Glutamatergic neuron (in vitro differentiated cells): ENCODE results near the gene CHN2. TPM values are rescaled to one million over a fixed set of nuclear protein-coding genes. Genes with fewer than 3 reads are reported as not detected.

ENCODE experiments used
- DNase-seq: peaks from one replicate; pipeline ENCODE4 v3.0.0; 2022
- H3K27ac Mint-ChIP-seq: one replicate; pipeline ENCODE4 v1.8.0; 2020; ENCODE audit warnings: mild to moderate bottlenecking, mixed read lengths, inconsistent platforms; ENCODE audit not compliant: unreplicated experiment
- H3K27me3 Mint-ChIP-seq: one replicate; pipeline ENCODE4 v1.8.0; 2020; ENCODE audit warnings: mild to moderate bottlenecking, moderate library complexity, mixed read lengths, inconsistent platforms; ENCODE audit not compliant: unreplicated experiment
- H3K36me3 Mint-ChIP-seq: one replicate; pipeline ENCODE4 v1.8.0; 2020; ENCODE audit warnings: mild to moderate bottlenecking, mixed read lengths, inconsistent platforms; ENCODE audit not compliant: unreplicated experiment
- H3K4me1 Mint-ChIP-seq: one replicate; pipeline ENCODE4 v1.8.0; 2020; ENCODE audit warnings: mild to moderate bottlenecking, low read depth, mixed read lengths, inconsistent platforms; ENCODE audit not compliant: unreplicated experiment
- H3K4me3 Mint-ChIP-seq: one replicate; pipeline ENCODE4 v1.8.0; 2020; ENCODE audit warnings: mild to moderate bottlenecking, mixed read lengths, inconsistent platforms; ENCODE audit not compliant: unreplicated experiment
- H3K9me3 Mint-ChIP-seq: one replicate; pipeline ENCODE4 v1.8.0; 2020; ENCODE audit warnings: mild to moderate bottlenecking, moderate library complexity, mixed read lengths, inconsistent platforms; ENCODE audit not compliant: unreplicated experiment
- total RNA-seq: library from RNA; stranded (reverse); fragmentation: NEBNext Ultra II Directional; extraction: Animal tissue kit (Norgen Biotek cat#: 25700); gene quantifications from one replicate; pipeline ENCODE4 v1.2.1, GENCODE V29; 2021; ENCODE audit not compliant: unreplicated experiment
- TF ChIP-seq, protein P1 (sequence below): fragments of 200-600 bp; sonication (generic); IDR thresholded peaks from one replicate; pipeline ENCODE4 v1.5.0; 2021; ENCODE audit not compliant: partially characterized antibody, unreplicated experiment

The CHN2 gene
- total RNA-seq, 1 donor from 2014 or later, result 63.2 TPM

DNA sequence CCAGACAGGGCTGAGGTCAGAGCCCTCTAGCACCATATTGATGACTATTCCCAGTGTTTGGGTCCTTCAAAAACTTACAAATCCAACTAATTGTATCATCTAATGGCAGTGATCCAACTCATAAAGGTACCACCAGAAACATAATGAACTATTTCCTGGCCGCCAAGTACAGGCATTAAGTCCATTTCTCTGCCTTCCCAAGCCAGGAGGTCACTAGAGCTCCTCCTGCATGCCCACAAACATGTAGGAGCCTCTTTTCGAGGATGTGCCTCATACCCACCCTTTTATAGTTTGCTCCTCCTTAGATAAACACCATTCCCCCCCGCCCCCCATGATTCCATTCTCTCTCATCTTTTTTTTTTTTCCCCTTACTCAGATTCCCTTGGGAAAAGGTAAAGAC, 91.3 kb downstream of the CHN2 start:
- DNase-seq, result no peak
- Mint-ChIP-seq H3K36me3 (no peaks in the 10 kb centered on the region), H3K9me3 (peaks cover 9% of the 10 kb centered on the region), H3K27ac (no peak overlapping the region), H3K27me3 (peaks cover 10% of the 10 kb centered on the region), H3K4me1 (peaks cover 59% of the 10 kb centered on the region), H3K4me3 (no peak overlapping the region)
- TF ChIP-seq, protein P1, sequence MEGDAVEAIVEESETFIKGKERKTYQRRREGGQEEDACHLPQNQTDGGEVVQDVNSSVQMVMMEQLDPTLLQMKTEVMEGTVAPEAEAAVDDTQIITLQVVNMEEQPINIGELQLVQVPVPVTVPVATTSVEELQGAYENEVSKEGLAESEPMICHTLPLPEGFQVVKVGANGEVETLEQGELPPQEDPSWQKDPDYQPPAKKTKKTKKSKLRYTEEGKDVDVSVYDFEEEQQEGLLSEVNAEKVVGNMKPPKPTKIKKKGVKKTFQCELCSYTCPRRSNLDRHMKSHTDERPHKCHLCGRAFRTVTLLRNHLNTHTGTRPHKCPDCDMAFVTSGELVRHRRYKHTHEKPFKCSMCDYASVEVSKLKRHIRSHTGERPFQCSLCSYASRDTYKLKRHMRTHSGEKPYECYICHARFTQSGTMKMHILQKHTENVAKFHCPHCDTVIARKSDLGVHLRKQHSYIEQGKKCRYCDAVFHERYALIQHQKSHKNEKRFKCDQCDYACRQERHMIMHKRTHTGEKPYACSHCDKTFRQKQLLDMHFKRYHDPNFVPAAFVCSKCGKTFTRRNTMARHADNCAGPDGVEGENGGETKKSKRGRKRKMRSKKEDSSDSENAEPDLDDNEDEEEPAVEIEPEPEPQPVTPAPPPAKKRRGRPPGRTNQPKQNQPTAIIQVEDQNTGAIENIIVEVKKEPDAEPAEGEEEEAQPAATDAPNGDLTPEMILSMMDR, result no peak

DNA sequence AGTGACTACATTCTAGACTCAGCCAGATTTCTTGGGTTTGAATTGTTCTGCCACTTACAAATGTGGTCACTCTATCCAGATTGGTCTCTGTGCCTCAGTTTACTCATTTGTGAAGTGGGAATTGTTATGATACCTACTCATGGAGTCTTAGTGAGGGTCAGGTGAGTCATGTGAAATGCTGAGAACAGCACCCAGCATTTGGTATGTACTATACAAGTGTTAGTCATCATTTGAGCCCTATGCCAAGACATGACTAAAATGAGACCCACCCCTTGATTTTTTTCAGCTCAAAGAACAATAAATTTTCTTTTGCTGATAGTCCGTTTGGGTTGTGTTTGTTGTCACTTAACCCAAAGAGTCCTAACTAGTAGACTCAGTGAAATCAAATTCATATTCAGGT, 92.8 kb downstream of the CHN2 start:
- no peaks in the 10 kb centered on the region for H3K36me3 Mint-ChIP-seq
- no peak for DNase-seq
- H3K4me1 Mint-ChIP-seq, result peaks cover 55% of the 10 kb centered on the region
- H3K9me3 Mint-ChIP-seq, result peaks cover 11% of the 10 kb centered on the region
- H3K27ac Mint-ChIP-seq, result no peak overlapping the region
- H3K27me3 Mint-ChIP-seq, result peaks cover 11% of the 10 kb centered on the region
- H3K4me3 Mint-ChIP-seq, result no peak overlapping the region
- TF ChIP-seq, protein P1, result no peak

DNA sequence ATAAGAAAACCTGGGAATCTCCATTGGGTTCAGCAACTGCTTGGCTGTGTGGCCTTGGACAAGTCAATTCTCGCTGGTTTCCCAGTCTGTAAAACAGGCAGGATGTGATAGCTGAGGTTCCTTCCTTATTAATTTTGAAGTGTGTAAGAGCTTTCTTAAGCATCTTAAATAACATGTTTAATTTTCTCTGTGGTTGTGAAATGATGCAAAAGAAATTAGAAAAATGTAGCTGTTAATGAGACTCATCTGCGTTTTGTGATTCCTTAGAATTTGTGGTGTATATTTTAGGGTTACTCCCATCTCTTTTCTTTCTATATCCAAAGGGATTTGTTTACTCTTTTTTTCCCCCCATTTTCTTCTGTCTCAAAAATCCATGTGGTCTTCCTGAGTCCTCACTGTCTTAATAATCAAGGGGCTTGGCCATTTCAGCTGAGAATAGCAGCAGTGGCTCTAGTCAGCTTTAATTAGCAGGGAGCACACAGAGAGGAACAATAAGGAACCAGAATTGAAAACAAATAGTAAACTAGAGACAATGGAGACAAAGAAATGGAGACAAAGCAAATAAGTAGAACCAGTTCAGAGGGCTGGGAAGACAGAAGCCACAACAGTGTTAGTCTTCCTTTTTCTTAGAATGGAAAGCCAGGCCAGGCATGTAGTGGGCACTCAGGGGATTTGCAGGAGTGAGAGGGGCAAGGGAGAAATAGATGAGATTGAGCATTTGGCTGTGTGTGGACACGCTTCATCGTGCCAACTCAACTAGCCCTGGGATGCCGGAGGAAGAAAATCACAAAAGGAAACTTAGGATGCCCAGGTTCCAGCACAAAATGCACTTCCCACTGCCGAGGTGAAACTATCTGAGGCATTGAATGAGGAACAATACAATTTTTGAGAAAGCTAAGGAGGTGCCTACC, 93.9 kb downstream of the CHN2 start:
- H3K27ac Mint-ChIP-seq, result peak overlapping the region; percentile 96
- peaks cover 13% of the 10 kb centered on the region for H3K9me3 Mint-ChIP-seq
- peak overlapping the region; percentile 71 for H3K4me3 Mint-ChIP-seq
- TF ChIP-seq, protein P1, result no peak
- peaks cover 12% of the 10 kb centered on the region for H3K27me3 Mint-ChIP-seq
- peaks cover 57% of the 10 kb centered on the region for H3K4me1 Mint-ChIP-seq
- no peak for DNase-seq
- no peaks in the 10 kb centered on the region for H3K36me3 Mint-ChIP-seq

DNA sequence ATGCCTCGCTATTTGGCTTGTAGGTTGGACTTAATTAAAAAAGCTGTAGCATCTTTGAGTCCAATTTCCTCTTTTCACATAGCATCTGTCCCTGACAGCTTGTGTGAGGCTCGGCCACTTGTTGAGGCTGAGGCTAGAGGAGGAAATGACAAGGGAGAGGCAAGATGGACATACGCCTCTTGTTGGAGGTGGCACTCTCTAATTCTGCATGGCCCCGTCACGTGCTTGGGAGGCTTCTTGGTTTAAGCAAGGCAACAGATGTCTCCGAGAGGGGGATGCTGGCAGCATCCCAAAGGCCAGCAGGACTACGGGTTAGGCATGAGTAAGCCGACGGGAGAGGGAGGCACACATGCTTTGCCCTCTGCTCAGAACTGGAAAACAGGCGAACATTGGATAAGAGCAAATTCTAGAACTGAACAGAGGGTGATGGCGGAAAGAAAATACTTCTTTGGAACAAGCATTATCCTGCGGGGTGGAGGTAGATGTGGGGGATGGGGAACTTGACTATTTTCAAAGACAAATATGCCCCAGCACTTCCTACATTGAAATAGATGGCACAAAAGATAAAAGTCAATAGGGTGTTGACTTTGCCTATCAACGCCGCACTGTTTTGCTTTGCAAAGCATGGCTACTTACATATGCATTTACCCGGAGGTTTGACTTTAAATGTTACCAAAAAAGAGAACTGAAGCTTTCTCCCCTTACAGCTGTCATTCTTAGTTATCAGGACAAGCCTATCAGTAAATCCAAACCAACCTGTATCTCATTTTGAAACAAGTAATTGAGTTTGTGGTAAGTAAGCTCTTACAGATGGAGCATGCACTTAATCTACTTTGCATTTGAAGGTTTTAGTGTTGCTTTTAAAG, 94.8 kb downstream of the CHN2 start:
- H3K36me3 Mint-ChIP-seq, result no peaks in the 10 kb centered on the region
- H3K4me3 Mint-ChIP-seq, result peak overlapping the region; percentile 72
- H3K4me1 Mint-ChIP-seq, result peaks cover 60% of the 10 kb centered on the region
- TF ChIP-seq, protein P1, result no peak
- peaks cover 13% of the 10 kb centered on the region for H3K9me3 Mint-ChIP-seq
- DNase-seq, result peak; percentile 74
- H3K27me3 Mint-ChIP-seq, result peaks cover 12% of the 10 kb centered on the region
- H3K27ac Mint-ChIP-seq, result peak overlapping the region; percentile 96
